NCI-H82 treated with DMSO at 0.1 percent for 48 hours (cell line): ENCODE data around the gene TTL.
"Not testable (repeated sequence)": the region's sequence is repeated elsewhere in the genome, so short reads cannot be mapped to it uniquely, and the experiment has no call there.

Experiments
- DNase-seq: peaks from one replicate; lab custom pipeline; 2025; ENCODE audit not compliant: unreplicated experiment; lab: John Stamatoyannopoulos, UW

TTL gene

GRCh38 chr2:112519506-112519905, 37.5 kb downstream of the TTL start:
- DNase-seq = no peak

DNA sequence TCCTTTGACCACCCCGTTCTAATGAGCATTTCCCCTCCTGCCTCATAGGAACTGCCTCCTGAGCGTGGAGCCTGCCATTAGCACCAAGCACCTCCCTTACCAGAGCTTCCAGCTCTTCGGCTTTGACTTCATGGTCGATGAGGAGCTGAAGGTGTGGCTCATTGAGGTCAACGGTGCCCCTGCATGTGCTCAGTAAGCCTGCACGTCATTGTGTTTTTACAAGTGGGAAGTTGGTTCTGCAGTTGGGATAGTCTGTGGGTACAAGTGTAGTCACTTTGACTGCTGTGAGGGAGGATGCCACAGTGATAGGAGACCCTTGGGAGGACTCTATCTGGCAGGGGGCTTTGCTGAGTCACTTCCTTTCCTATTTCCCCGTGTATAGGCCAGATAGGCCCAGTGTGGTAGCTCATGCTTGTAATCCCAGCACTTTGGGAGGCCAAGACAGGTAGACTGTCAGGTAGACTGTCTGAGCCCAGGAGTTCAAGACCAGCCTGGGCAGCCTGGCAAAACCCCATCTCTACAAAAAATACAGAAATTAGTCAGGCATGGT, 38.4 kb downstream of the TTL start:
- DNase-seq = no peak

DNA sequence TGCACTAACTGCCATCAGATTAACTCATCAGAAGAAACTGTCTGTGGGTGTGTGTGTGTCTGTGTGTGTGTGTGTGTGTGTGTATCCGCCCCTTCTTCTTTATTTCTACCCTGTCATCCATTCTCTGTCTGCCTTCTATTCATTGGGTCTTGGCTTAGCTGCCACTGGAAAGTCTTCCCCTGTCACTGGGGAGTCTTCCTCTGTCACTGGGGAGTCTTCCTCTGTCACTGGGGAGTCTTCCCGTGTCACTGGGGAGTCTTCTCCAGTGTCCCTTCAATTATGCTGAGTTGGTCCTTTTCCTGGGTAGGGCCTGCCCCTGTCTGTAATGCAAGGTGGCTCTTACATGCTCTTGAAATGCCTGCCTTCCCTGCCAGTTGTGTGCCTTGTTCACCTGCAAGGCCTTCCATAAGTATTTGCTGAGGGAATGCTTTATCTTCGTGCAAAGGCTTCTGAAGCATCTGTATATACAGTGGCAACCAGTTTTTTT, 41.4 kb downstream of the TTL start:
- no peak for DNase-seq

DNA sequence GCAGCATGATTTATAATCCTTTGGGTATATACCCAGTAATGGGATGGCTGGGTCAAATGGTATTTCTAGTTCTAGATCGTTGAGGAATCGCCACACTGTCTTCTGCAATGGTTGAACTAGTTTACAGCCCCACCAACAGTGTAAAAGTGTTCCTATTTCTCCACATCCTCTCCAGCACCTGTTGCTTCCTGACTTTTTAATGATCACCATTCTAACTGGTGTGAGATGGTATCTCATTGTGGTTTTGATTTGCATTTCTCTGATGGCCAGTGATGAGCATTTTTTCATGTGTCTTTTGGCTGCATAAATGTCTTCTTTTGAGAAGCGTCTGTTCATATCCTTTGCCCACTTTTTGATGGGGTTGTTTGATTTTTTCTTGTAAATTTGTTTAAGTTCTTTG, 42.3 kb downstream of the TTL start:
- DNase-seq = not testable (repeated sequence)

DNA sequence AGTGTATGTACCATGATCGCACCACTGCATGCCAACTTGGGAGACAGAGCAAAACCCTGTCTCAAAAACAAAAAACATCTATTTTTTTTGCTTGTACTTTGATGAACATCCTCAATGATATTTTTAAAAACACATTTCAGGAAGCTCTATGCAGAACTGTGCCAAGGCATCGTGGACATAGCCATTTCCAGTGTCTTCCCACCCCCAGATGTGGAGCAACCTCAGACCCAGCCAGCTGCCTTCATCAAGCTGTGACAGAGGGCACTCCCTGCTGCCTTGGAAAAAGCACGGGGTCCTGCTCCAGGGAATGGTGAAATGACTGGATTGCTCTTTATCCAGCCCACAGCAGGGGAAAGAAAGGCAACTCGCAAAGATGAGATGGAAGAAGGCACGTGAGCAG, 46.6 kb downstream of the TTL start:
- DNase-seq = no peak

DNA sequence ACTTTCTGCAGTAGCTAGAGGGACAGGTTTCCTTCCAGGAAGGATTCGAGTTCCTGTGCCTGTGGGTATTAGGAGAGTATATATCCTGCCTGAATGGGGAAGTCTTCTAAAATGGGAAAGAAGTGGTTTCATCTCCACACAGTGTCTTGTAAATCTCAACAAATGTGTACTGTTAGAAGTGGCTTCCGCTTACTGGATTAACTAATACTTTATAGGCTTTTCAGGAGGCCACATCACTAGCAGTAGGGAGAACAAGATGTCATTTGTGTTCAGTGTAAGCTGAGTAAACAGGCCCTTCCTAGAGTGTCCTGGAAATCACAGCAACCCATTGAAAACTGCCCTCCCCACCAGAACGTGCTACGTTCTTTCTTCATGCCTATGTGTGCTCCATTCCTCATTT, 47.8 kb downstream of the TTL start:
- DNase-seq = no peak

- no peak for DNase-seq
Measured at GRCh38 chr2:112530728-112531127, 48.8 kb downstream of the TTL start.

DNA sequence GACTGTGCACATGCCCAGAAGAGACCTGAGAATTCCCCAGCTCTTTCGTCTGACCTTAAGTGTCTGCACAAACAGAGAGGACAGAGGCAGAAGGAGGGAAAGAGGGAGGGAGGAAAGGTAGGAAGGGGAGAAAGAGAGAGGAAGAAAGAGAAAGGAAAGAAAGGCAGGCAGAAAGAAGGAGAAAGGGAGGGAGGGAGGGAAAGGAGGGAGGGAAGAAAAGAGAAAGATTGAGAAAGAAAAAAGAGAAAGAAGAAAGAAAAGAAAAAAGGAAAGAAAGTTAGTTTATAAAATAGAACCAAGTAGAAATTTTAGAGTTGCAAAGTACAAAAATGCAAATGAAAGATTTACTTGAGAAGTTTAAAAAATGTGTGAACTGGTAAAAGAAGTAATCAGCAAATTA, 52.9 kb downstream of the TTL start:
- DNase-seq = no peak

- DNase-seq = not testable (repeated sequence)
Measured at GRCh38 chr2:112536665-112537064, 54.7 kb downstream of the TTL start.

- no peak for DNase-seq
Measured at GRCh38 chr2:112539306-112539705, 57.4 kb downstream of the TTL start.

GRCh38 chr2:112540906-112541305, 59.0 kb downstream of the TTL start:
- no peak for DNase-seq

- peak; percentile 64 for DNase-seq
Measured at GRCh38 chr2:112541315-112542122, 59.6 kb downstream of the TTL start.

GRCh38 chr2:112542123-112542983, 60.4 kb downstream of the TTL start, which contains the start of gene POLR1B:
TSS of gene POLR1B (plus strand) at chr2:112542465. CDS start at chr2:112542495, 30 bp downstream.
- DNase-seq = peak; percentile 74

DNA sequence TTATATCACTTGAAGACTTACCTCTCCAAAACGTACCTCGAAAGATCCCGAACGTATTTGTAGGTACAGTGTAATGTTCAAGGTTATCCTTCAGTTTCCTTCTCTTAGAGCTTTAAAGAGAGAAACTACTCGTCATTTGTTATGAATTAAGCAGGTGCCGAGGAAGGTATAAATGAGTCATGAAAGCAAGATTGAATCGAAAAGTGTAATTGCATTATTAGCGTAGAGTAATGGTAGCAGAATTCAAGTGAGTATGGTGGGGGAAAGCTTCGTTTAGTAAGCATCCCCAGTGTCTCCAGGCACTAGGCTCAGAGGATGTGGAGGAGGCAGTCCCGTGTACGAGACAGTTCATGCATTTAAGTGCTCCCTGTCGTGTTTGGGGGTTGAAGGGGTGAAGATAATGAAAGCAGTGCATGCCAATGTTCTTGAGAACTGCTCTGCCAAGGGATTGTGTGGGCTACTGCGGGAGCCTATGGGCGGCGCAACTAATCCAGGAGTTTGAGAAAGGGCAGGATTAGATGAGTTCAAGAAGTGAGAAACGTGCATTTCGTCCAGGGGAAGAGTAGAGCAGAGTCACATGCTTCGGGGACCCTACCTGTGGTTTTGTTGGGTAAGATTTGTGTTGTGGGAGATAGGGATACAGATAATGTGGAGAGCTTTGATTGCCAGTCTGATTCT, 61.2 kb downstream of the TTL start:
- DNase-seq = peak; percentile 6

GRCh38 chr2:112547333-112547732, 65.4 kb downstream of the TTL start:
- no peak for DNase-seq

DNA sequence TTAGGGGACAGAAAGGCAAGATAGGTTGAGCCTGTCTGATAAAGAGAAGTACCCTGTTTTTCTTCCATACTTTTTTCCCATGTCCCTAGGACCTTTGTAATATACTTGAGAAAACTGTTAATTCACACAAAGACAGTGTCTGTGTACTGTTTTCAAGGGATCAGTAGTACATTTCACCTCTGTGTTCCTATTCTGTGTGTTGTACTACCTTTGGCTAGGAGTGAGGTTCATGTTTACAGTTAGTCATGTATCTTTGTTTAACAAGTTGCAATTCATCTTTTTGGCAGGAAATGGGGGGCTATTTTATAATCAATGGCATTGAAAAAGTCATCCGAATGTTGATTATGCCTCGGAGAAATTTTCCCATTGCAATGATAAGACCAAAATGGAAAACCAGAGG, 67.0 kb downstream of the TTL start:
- no peak for DNase-seq

DNA sequence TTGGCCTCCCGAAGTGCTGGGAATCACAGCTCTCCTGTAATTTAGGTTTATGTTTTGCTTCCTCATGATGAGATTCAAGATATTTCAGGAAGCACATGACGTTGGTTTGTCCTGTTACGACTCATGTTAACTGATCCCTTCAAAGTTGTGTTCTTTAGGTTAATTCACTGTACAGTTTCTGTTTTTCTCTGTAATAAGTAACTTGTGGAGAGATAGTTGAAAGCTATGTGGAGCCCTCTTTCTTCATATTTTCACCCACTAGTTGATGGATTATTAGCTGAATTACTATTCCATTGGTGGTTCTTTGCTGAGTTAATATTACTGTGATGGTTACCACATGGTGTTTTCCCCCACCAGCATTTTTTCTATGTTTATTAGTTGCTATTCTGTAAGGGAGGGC, 84.1 kb downstream of the TTL start:
- no peak for DNase-seq

- DNase-seq = not testable (repeated sequence)
Measured at GRCh38 chr2:112566508-112566907, 84.6 kb downstream of the TTL start.

DNA sequence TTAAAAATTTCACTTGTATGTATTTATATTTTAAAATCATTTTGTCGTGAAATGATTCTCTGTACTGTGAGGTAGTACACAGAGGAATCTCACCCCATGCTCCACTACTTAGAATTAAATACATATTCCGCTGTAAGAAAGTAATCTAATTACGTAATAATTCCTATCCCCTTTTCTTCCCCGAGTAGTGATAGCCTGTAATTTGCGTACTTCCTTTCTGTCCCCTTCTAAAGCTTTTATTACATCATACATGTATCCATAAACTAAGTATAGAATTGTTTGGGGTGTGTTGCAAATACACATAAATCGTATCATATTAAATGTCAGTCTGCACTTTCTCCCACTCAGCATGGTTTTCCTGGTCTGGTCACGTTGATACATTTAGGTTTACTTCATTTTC, 90.0 kb downstream of the TTL start:
- no peak for DNase-seq

GRCh38 chr2:112577756-112578155, 95.8 kb downstream of the TTL start:
- DNase-seq = no peak

DNA sequence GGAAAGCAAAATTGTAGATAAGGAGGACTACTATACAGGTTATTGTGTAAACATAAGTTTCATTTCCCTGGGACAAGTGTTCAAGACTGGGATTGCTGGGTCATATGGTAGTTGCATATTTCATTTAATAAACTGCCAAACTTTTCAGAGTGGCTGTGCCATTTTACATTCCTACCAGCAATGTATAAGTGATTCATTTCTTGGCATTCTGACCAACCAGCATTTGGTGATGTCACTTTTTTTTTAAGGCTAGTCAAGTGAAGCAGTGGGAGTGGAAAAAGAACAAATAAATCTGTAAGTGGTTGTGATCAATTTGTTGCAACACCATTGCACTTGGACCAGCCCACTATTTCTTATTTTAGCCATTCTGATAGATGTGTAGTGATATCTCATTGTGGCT, 97.3 kb downstream of the TTL start:
- no peak for DNase-seq
